ENCODE results near the gene DAAM2.

Gene DAAM2

DNA sequence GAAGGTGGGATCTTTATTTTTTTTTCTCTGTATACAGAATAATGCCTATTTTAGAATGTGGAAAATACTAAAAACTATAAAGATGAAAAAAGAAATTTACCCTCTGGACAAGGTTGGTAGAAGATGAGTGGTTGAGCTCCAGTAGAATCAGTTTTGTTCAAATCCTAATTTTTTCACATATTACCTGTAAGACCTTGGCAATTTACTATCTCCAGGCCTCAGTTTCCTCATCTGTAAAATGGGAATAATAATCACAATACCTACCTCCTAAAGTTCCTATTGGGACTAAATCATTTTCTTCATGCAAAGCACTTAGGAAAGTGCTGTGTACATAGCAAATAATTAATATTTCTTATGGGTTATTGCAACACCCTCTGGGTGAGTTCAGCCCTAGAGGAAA, 28.4 kb downstream of the DAAM2 start:
- no peak for DNase-seq

DNA sequence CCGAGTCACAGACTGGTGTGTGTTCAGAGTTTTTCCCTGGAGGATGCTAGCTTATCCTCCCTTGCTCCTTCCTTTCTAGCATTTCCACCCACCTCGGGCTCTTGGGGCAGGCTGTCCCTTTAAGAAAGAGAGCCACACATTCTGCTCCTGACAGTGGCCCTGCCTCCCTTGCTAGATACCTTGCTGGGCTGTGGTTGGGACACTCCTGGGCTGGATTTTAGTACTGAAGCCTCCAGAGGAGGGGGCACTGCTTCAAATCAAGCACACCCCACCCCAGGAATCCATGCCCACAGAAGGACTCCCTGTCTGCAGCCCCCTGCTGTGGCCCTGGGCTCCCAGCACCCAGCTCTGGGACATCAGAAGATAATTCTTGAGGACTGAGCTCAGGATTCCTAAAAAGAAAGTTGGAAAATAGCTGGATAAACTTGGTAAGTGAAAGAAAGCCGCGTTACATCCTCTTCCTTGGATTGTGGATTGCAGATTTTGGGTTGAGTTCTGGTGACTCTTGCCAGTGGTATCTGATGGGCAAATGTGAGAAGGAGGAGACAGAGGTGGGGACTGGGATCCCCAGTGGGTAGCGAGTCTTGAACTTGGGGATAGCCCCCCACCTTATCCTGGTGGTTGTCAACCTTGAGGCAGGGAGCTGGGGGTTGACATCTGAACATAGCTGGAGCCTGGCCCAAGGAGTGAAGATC, 29.0 kb downstream of the DAAM2 start:
- DNase-seq = no peak

DNA sequence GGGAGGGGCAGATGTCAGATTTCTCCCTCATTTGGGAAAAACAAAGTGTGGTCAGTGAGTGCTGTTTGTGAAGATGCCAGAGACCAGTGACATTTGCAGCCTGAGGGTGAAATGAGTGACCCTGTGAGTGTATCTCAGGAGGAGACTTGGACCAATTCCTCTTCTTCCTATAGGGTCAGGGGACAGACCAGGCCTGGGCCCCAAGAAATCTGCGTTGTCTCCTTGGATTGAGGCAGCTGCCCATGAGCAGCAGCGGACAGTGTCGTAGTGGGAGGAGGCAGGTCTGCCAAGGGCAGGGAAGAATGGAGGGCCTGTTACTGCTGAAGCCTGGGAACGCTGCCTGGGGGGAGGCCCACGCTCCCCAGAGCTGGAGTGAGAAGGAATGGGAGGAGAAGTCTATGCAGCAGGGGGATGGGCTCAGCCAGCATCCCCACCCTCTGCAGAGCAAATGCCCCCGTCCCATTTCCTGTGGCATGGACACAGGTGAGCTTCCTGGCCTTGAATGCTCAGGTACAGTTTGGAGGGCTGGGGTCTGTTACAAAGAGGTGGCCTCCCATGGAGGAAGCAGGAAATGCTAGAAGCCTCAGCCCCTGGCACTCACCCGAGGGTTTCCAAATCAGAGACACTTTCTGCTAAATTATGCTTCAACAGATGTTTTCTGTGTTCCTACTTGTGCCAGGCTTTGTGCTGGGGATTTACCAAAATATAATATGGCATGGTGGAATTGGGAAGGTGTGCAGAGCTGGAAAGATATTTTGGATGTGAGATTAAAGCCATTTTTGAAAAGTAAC, 29.8 kb downstream of the DAAM2 start:
- no peak for DNase-seq

DNA sequence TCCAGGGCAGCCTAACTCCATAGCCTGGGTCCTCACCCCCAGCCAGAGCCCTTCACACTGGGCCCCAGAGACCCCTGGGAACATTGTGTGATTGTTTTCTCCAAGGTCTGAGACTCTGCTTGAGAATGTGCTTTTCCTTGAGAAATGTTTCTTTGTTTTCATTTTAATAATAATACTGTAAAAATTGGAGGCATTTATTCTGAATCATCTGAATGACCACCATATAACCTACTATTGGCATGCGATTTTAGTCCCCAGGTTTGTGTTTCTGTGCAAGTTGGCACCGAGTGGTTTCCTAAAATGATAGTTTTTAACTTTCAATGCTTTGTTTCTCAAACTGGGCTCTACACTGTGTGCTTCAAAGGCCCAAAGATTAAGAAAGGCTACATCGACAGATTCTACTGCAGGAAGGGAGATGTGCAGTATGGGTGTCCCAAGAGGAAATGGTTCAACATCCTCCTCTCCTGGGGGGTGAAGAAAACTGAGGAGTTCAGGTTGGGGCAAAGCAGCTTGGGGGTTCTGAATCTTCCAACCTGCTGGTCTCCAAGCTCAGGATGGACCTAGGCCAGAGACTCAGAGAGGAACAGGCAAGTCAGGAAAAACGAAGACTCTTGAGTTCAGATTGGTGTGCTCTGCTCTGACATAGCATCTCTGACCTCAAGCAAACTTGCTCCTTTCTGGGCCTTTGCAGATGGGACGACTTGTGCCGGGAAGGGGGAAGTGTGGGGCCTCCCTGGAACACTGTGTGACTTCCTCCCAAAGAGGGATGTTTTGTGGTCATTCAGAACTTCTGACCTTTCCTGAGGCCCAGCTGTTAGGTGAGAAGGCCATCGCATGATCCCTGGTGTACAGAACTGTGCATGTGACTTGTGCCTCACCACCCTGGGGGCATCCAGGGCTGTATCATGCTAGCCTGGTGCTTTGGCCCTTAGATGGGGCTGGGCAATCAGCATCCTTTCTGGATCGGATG, 31.0 kb downstream of the DAAM2 start:
- no peak for DNase-seq

DNA sequence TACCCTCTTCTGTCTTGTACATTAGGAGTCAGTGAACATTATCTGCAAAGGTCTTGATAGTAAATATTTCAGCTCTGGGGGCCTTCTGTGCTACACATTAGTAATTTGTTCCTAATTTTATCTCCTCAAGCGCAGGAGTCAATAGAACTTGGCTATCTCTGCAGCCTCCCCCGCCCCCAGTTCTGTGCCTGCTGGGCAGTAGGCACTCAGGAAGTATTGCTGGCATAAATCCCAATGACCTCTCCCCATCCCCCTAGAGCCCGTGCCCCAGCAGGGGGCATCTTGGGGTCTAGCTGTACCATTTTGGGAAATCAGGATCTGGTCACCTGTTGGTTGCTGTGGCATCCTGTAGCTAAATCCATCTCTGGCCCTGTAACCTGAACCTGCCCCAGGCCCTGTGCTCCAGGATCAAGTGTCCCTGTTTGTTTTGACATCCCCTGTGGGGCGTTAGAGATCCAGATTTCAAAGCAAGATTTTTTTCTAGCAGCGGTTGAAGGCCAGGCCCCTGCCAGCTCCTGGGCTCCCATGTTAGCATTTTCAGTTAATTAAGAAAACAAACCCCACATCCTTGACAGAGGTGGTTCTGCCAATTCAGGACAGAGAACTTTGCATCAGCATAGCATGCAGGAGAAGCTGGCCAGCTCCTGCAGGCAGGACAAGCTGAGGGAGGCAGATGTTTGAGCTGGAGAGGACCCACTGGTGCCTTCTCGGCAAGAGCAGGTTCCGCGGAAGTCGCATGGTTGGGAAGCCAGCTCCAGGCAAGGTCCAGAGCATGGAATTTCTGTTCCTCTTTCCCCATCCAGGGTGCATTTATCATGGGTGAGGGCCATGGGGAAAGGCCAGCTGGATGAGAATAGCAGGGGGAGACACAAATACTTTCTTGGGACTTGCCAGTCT, 32.1 kb downstream of the DAAM2 start:
- DNase-seq = no peak

DNA sequence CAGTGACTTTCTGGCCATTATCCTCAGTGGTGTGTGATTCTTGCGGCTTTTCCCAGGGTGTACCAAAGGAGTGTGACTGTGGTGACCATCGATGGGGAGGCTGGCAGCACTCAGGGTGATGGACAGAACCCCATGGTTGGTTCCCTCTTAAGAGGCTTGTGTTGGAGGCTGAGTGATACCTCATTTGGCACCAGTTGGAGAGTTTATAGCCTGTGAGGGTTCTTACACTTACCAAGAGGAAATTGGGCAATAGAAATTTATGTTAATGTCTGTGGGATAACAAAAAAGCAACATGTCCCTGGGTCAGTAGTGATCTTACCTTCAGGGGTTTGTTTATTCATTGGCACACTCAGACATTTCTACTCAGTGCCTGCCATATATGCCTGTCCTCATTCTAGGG, 37.2 kb downstream of the DAAM2 start:
- DNase-seq = no peak

DNA sequence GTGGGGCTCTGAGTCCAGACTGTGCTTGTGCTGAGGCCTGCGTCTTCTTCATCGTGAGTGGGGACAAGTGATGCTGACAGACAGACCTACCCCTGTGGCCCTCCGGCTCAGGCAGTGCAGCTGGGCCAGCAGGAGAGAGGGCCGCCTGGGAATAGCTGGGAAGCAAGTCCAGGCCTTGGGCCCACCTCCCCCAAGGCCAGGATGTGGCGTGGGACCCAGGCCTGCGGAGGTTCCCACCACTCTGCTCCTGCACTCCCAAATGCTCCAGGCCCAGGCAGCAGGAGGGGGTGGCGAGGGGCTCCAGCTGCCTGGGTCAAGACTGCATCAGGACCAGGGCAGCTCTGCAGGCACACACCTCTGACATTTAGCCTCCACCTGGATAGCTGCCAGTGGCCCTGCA, 38.3 kb downstream of the DAAM2 start:
- DNase-seq = no peak

DNA sequence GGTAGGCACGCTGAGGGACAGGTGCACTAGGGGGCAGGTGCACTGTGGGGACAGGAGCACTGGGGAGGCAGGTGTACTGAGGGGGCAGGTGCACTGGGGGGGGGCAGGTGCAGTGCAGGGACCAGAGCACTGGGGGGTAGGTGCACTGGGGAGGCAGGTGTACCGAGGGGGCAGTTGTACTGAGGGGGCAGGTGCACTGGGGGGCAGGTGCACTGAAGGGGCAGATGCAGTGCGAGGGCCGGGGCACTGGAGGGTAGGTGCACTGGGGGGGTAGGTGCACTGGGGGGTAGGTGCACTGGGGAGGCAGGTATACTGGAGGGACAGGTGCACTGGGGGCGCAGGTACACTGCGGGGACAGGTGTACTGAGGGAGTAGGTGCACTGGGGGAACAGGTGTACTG, 39.5 kb downstream of the DAAM2 start:
- DNase-seq = no peak

DNA sequence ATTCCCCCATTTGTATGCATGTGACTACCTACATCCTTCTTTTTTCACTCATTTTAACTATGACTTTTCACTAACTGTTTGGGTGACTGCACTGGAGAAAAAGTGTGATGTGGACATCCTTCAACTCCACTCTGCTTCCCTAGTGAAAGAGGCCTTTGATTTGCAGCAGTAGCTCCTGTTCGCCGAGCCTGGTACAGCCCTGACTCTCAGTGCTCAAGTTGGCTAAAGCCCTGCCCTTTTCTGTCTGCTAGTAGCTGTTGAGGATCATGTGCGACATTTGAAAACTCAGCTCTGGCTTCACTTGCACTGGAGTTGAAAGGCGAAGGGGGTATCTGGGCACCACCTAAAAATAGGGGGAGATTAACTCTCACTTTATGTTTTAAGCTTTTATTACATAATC, 42.1 kb downstream of the DAAM2 start:
- DNase-seq = no peak

DNA sequence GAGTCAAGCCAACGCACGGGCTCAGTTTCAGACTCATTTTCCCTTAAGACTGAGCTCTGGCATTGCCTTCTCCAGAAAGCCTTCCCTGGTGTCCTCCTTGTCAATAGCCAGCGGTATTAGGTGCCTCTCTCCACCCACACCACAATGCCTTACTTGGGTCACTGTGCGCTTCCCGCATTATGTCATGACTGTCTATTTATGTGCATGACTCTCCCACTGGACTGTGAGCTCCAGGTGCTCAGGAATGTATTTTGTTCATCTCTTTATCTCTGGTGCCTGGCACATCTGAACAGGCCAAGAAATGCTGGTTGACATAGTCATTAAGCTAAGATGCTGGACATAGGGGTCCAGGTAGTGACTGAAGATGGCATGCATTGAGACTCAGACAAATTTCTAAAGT, 42.7 kb downstream of the DAAM2 start:
- no peak for DNase-seq

DNA sequence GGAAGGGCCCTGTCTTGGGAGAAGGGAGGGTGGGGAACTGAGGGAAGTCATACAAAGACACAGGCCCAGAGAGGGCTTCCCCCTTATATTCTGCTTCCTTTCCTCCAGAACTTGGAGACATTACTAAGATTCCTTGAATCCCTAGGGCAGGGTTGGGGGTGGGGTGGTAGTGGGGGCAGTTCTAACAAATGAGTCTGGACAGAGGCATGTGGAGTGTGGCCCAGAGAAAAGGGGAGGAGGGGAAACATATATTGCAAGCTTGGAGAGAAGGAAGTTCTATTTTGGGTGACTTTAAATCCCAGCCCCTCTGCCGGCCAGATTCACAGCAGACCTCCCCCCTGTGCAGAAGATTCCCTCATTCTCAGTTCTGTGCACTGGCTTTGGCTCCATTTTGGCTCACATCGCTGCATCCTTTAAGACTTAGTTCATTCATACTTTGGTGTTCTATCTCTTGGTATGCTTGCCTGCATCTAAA, 43.7 kb downstream of the DAAM2 start:
- DNase-seq = no peak

DNA sequence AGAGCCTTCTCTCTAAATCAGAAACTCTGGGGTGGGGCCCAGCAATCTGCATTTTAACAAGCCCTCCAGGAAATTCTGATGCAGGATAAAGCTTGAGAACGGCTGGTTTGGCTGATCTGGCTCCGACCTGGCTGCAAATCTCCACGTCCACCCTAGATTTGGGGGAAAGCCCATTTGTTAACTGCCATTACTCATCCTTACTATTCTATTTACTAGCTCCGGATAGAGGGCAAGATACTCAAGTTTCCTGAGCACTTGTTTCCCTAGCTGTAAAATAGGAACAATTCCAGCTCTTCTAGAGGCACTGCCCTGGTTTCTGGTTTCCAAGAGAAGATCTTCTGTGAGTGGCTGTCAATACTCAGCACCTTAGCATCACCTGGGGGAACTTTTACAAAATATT, 44.4 kb downstream of the DAAM2 start:
- DNase-seq = no peak

DNA sequence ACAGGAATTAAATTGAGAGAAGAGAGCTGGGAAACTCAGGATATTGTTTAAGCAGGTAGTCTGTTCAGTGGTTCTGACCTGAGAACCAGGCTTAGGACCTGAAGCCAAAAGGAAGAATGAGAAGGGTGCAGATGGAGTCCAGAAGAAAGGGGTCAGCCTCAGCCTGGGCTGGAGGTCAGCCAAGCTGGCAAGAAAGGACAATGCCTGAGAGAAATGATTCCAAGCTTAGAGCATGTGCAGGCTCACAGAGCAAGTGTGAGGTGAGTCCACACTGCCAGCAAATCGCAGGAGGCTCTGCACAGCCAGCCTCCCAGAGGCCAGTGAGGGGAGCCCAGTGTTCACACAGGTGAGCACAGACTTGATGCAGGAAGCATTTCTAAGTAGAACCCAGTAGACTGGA, 47.3 kb downstream of the DAAM2 start:
- DNase-seq = no peak

DNA sequence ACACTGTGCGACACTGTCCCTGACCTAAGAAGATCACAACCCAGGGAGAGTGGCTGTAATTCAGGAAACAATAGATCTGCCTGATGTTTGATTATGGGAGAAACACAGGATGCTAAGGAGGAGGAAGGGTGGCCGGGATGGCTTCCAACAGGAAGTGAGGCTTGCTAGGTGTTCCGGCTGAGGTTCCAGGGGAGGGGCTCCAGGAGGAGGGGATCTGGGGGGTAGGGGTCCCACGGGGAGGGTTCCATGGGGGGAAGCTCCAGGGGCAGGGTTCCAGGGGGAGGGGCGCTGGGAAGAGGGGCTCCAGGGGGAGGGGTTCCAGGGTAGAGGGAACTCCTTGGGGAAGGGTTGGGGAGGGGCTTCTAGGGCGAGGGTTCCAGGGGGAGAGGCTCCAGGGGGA, 48.6 kb downstream of the DAAM2 start:
- no peak for DNase-seq

DNA sequence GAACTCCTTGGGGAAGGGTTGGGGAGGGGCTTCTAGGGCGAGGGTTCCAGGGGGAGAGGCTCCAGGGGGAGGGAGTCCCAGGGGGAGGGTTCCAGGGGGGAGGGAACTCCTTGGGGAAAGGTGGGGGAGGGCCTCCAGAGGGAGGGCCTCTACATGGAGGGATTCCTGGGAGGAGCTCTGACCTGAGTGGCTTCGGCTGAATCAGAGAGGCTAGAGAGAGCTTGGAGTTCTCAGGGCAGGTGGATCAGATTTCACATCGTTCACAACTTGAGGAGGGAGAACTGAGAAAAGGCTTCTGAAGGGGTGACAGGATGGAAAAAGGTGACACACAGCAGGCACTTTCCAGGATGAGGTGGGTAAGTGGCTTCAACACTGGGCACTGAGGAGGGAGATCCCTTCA, 49.1 kb downstream of the DAAM2 start:
- peak; percentile 16 for DNase-seq

DNA sequence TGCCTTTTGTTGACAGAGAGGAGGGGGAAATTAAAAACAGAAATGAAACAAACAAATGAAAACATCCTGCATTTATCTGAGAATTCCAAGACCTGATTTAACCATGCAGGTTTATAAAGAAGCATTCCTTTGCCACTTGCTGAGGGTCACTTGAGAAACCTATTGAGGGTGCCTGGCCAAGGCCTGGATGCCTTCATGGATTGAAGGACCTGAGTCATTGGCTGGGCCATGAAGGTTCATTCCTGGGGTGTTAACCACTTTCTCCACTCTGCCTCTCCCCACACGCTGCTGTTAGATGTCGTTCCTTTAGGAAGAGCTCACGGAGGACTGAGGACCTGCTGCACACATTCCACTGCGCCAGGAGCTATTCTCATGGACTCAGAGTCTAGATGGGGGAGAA, 49.7 kb downstream of the DAAM2 start:
- no peak for DNase-seq

DNA sequence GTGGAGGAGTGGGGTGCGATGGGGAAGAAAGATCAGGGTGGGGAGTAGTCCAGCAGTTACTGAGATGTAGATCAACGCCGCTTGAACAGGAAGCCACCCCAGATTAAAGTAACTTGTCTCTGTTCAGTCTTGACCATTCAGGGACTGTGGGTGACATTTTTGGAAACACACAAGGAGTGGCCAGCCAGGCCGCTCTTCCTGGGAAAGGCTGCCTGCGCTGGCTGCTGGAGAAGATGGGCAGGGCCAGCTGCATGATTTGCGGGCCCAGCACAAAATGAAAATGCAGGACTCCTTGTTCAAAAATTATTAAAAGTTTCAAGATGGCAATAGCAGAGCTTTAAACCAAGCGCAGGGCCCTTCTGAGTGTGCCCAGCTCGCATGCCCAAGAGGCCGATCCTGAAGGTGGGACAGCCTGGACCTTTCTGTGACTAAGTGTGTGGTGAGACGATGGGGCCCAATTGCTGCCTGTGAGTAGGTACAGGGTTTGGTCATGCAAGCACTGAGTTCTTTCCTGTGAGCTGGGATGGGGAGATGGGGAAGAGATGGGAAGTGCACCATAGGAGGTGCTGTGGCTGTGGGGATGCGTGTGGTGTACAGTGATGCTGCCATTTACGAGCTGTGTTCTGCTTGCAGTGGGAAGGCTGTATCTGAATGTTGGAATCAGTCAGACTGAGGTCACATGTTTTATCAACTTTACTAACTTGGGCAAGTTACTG, 51.3 kb downstream of the DAAM2 start:
- DNase-seq = no peak

DNA sequence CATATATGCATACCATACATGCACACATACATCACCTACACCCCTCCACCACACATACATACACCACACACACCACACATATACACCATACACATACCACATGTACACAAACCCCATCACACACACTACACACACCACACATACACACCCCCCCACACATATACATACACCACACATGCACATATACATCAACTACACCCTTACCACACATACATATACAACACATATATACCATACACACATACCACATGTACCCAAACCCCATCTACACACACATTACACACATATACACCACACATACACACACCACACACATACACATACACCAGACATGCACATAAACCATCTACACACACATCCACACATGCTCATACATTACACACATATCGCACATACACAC, 52.7 kb downstream of the DAAM2 start:
- DNase-seq = no peak

DNA sequence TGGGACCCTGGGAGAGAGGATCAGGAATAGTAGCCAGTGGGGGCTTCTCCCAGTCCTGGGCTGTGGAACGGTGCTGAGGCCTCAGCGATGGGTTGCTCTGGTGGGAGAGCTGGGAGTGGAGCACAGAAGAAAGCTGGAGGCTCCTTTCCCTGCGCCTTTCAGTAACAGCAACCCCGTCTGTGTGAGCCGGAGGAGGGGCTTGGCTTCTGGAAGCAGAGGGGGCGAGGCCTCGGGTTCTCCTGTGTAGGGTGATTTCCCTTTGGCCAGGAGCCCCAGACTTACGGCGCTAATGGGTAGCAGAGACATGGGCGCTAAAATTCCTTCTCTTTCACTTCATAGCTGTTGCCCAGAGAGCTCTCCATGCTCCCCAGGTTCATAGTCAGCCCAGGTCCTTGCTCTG, 55.0 kb downstream of the DAAM2 start:
- no peak for DNase-seq

DNA sequence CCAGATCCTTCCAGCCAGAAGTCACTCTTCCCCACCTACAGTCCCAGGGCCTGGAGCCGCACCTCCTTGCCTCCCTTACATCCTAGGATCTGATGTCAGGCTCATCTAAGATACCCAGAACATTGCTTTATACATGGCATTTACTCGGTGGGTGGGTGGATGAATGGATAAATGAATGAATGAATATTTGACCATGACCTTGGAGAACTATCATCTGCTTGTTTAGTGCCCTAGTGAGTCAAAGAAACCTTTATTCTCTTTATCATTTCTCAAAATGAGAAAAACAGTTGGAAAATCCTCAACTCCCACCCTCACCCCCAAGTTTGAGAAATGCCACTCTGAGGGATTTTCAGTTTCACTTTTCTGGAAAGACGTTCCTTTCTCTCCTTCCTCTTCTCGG, 56.0 kb downstream of the DAAM2 start:
- DNase-seq = no peak

DNA sequence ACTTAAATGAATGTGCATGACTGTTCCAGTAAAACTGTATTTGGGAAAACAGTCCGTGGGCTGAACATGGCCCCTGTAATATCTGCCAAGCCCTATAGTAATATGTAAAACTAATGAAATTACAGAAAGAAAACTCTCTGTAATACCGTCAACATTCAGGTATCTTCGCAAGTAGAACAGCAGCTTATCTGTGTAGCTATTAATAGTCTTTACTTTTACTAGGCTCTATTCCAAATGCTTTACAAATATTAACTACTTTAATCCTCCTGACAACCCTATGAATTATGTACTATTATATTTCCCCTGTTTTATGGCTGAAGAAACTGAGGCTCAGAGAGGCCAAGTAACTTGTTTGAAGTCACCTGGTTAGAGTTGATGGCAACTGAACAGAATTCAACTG, 57.1 kb downstream of the DAAM2 start:
- no peak for DNase-seq

DNA sequence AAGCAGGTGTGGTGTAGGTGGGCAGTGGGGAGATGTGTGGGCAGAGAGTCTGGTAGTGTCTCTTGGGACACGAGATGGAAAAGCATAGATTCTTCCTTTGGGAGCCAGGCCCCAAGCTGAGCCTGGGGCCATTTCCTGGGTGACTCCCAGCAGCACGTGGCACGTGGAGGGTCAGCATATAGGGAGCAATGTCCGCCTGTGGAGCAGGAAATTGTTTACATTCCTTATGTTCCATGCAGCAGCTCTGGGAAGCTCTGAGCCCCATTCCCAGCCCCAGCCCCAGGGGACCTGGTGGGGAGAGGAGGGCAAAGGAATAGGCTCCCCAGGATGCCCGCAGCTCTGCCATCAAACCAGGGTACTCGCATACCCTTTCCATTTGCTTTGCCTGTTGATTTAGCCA, 57.6 kb downstream of the DAAM2 start:
- DNase-seq = no peak

All from NCI-H1436 treated with DMSO at 0.1 percent for 48 hours (cell line).